ENCODE results near the gene KNCN.

The KNCN gene

GRCh38 chr1:46522184-46522968 is 29.1 kb downstream of the KNCN start:
- DNase-seq: no peak

GRCh38 chr1:46521414-46521813 is 30.0 kb downstream of the KNCN start:
- no peak for DNase-seq

- no peak for DNase-seq
Observed at GRCh38 chr1:46520063-46520911, 31.2 kb downstream of the KNCN start.

- no peak for DNase-seq
Observed at GRCh38 chr1:46519209-46519608, 32.2 kb downstream of the KNCN start.

GRCh38 chr1:46517932-46518498 is 33.4 kb downstream of the KNCN start:
- no peak for DNase-seq

GRCh38 chr1:46517010-46517600 is 34.3 kb downstream of the KNCN start:
- DNase-seq: no peak

GRCh38 chr1:46516200-46516950 is 35.1 kb downstream of the KNCN start:
- DNase-seq: no peak

GRCh38 chr1:46515576-46515975 is 35.9 kb downstream of the KNCN start:
- DNase-seq: no peak

GRCh38 chr1:46513536-46513935 is 37.9 kb downstream of the KNCN start:
- DNase-seq: no peak

GRCh38 chr1:46512792-46513190 is 38.7 kb downstream of the KNCN start:
- DNase-seq: no peak

- no peak for DNase-seq
Observed at GRCh38 chr1:46512135-46512791, 39.2 kb downstream of the KNCN start.

GRCh38 chr1:46510998-46511365 is 40.5 kb downstream of the KNCN start:
- DNase-seq: no peak

- no peak for DNase-seq
Observed at GRCh38 chr1:46510341-46510997, 41.0 kb downstream of the KNCN start.

GRCh38 chr1:46508757-46509156 is 42.7 kb downstream of the KNCN start:
- no peak for DNase-seq

- no peak for DNase-seq
Observed at GRCh38 chr1:46506470-46507219, 44.8 kb downstream of the KNCN start.

GRCh38 chr1:46503421-46503820 is 48.0 kb downstream of the KNCN start:
- DNase-seq: no peak

GRCh38 chr1:46501528-46501927 is 49.9 kb downstream of the KNCN start:
- DNase-seq: no peak

GRCh38 chr1:46497665-46498064 is 53.8 kb downstream of the KNCN start:
- DNase-seq: no peak

GRCh38 chr1:46497020-46497419 is 54.4 kb downstream of the KNCN start:
- DNase-seq: no peak

GRCh38 chr1:46496505-46496904 is 54.9 kb downstream of the KNCN start:
- DNase-seq: no peak

- DNase-seq: no peak
Observed at GRCh38 chr1:46495778-46496177, 55.7 kb downstream of the KNCN start.
